GM19239 (cell line): ENCODE results near the gene MAP3K5.
A peak's percentile ranks its signal among the peaks of the same experiment; 100 is the strongest.
"Not testable (repeated sequence)": the region's sequence is repeated elsewhere in the genome, so short reads cannot be mapped to it uniquely, and the experiment has no call there.

Experiments used
- DNase-seq: peaks from one replicate; pipeline ENCODE4 v3.0.0; 2011; ENCODE audit warnings: low spot score; ENCODE audit not compliant: insufficient read length
- FAIRE-seq: peaks from 2 replicates; lab custom pipeline; 2011; peaks lifted over from hg19 to GRCh38; lab: Jason Lieb, UNC

The MAP3K5 gene

GRCh38 chr6:136774228-136775041 is 17.8 kb downstream of the MAP3K5 start:
- FAIRE-seq: no peak
- DNase-seq: no peak

GRCh38 chr6:136773473-136773796 is 18.8 kb downstream of the MAP3K5 start:
- FAIRE-seq (no peak), DNase-seq (no peak)

GRCh38 chr6:136772685-136773472 is 19.4 kb downstream of the MAP3K5 start:
- peak; percentile 97 for FAIRE-seq

DNA sequence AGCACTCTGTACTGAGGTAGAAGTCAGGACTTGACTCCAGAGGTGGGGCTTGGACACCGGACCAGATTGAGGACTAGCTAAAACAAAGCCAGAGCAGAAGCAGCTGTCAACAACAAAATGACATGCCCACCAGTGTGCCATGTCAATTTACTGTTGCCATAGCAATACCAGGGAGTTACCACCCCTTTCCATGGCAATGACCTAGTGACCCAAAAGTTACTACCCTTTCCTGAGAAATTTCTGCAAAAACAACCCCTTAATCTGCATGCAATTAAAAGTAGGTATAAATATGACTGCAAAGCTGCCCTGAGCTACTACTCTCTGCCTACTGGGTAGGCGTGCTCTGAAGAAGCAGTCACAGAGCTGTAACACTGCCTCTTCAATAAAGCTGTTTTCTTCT is 21.0 kb downstream of the MAP3K5 start:
- no peak for DNase-seq
- FAIRE-seq: no peak

More at GRCh38 chr6:136772685-136773472, 19.4 kb downstream of the MAP3K5 start:
- no peak for DNase-seq

DNA sequence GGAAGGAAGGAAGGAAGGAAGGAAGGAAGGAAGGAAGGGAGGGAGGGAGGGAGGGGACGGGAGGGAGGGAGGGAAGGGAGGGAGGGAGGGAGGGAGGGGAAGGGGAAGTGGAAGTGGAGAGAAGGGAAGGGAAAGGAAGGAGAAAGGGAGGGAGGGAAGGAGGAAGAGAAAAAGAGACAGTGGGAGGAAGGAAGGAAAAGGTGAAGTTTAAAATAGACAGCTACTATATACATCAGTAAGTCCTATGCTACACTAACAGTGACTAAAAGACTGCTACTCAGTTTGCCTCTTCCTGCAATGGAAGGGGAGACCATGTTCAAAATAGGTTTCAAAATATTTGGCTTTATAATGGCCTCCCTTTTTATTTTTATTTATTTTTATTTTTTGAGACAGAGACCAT is 22.5 kb downstream of the MAP3K5 start:
- DNase-seq (no peak), FAIRE-seq (no peak)

- FAIRE-seq (peak; percentile 35), DNase-seq (no peak)
Measured at GRCh38 chr6:136769124-136769523, 23.2 kb downstream of the MAP3K5 start.

- no peak for DNase-seq
- FAIRE-seq: peak; percentile 39
Measured at GRCh38 chr6:136767570-136768309, 24.5 kb downstream of the MAP3K5 start.

- FAIRE-seq (no peak), DNase-seq (no peak)
Measured at GRCh38 chr6:136767103-136767502, 25.2 kb downstream of the MAP3K5 start.

DNA sequence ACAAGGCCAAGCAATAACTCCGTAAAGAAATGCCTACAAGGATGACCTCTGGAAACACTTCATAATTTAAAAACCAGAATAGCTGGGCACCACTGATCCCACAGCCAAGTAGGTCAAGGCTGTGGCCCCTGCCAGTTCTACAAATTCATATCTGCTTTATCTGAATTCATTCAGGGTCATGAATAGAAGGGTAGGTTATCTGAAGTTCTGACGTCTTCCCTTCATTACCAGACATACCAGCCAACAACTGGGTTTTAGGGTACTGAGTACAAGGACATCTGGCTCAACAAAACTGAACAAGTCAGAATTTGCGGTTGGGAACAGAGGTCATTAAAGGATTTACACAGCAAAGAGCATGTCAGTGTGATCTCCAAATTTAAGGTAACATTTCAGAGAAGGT is 26.0 kb downstream of the MAP3K5 start:
- peak; percentile 68 for FAIRE-seq
- no peak for DNase-seq

DNA sequence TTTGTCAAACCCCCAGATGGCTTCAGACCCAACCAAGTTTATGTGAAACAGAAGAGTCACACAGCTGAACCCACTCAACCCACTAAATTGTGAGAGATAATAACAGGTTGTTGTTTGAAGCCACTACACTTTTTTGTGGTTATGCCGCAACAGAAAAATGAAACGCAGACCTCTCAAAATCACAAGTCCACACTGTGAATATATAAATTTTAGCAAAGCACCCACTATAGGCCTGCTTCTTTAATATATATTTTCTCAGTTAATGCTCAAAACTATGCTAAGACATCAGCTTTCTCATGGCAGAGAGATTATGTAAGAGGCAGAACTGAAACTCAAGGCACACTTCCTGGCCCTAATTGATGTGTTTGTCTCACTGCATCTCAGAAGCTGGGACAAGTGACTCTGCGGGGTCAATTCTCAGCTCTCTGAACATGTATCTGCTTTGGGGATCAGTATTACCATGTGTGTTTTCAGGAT is 27.7 kb downstream of the MAP3K5 start:
- peak; percentile 97 for FAIRE-seq

DNA sequence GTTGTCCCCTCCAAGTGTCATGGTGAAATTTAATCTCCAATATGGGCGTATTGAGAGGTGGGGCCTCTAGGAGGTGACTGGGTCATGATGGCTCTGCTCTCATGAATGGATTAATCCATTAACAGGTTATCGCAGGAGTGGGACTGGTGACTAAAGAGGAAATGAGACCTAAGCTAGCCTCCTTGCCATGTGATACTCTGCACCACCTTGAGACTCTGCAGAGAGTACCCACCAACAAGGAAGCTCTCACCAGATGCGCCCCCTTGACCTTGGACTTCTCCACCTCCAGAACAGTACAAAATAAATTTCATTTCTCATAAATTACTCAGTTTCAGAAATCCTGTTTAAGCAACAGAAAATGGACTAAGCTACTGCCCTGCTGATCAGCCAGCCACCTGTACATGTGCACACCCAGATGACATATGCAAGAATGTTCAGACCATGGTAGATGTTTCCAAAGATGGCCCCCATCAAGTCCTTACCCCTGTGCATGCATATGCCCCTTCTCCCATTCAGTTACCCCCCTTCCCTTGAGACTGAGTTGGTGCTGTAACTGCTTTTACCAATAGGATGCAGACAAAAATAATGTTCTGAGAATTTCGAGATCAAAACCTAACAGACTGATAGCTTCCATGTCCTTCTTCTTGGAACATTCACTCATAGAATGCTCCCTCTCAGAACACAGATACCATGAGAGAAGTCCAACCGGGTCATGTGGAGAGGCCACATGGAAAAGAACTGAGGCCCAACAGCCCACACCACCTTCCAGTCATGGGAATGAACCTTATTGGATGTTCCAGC is 28.4 kb downstream of the MAP3K5 start:
- FAIRE-seq: no peak

More for the DNA sequence above, 27.7 kb downstream of the MAP3K5 start:
- DNase-seq: no peak

DNA sequence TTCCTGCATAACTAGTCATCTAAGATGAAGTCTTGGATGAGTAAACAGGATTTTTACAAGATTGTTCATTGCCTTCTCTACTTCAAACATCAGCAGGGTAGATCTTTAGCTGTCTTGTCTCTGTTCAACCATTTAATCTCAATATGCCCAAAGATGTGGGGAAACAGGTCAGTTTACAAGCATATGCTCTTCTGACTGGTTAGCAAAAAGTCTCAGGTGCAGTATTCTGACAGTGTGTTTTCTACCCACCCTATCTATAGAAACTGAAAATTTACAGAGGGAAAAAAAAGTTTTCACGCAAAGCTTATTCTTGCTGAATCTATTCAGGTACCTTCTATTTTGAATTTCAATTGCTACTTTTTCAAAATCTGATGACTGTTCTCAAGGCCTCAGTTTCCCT is 29.0 kb downstream of the MAP3K5 start:
- no peak for DNase-seq
- no peak for FAIRE-seq

More for the DNA sequence above, 28.4 kb downstream of the MAP3K5 start:
- DNase-seq: no peak

GRCh38 chr6:136762022-136762975 is 30.0 kb downstream of the MAP3K5 start:
- DNase-seq (no peak), FAIRE-seq (peak; percentile 74)

DNA sequence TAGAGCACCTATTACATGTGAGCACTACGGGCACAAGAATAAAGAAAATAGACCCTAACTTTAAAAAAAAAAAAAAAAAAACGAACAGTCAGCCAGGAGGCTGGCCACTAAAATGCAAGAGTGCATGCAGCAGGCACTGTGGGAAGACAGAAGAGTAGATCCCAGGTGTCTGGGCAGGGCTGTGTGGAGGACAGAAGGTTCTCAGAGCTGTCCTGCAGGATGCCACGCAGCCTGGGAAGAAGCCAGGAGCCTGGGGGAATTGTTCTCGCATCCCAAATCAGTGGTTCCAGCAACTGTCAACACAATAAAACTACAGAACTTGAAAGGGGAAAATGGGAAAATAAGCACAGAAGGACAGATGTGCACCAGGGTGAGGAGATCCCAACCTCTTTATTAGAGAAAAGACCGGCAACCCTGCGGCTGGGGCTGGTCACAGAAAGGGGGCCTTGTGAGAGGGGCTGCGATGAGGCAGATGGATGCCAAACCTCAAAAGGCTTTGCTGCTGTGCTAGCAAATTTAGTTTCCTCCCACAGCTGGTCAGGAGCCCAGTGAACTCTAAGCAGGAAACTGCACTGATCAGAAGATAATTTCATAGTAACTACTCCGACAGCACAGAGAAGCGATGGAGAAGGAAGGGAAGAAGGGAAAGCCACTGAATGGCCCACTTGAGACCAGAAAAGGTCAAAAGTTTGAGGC is 30.9 kb downstream of the MAP3K5 start:
- FAIRE-seq (peak; percentile 89), DNase-seq (no peak)

- not testable (repeated sequence) for DNase-seq
- FAIRE-seq: peak; percentile 4
Measured at GRCh38 chr6:136760781-136761180, 31.5 kb downstream of the MAP3K5 start.

GRCh38 chr6:136757150-136757549 is 35.1 kb downstream of the MAP3K5 start:
- FAIRE-seq (no peak), DNase-seq (no peak)

GRCh38 chr6:136754820-136755219 is 37.5 kb downstream of the MAP3K5 start:
- FAIRE-seq (no peak), DNase-seq (no peak)

DNA sequence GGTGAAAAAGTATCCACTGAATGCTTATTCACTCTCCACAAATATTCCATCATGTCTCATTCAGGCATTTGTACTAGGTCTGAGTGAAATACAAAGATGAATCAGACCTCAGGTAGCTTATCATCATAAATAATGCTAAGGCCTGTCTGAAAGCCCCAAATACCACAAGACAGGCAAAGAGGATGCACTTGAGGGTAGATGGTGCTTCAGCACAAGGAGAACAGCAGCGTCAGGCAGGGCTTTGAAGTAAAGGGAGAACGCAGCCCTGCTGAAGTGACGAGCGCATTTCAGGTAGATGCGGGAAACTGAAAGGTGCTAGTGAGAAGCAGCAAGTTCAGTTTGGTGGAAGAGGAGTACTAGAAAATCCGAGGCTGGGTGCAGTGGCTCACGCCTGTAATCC is 38.7 kb downstream of the MAP3K5 start:
- FAIRE-seq: no peak
- DNase-seq: no peak
